Muscle layer of colon (tissue), 2 donors: ENCODE results near the gene NDEL1.

Experiments
- H3K27ac ChIP-seq: one replicate; pipeline ENCODE4 v1.7.0; 2013; ENCODE audit warnings: low read depth, mild to moderate bottlenecking, low read length, moderate library complexity
- H3K27me3 ChIP-seq, 2 donors: one replicate each; pipeline ENCODE4 v1.7.0; 2013; ENCODE audit warnings: low read length in 2 of 2, mild to moderate bottlenecking in 2 of 2; ENCODE audit not compliant: insufficient read depth in 2 of 2, control insufficient read depth in 1 of 2
- H3K36me3 ChIP-seq: one replicate; pipeline ENCODE4 v1.7.0; 2013; ENCODE audit warnings: mild to moderate bottlenecking, low read length; ENCODE audit not compliant: insufficient read depth
- H3K4me1 ChIP-seq: one replicate; pipeline ENCODE4 v1.7.0; 2013; ENCODE audit warnings: mild to moderate bottlenecking, low read length; ENCODE audit not compliant: insufficient read depth
- H3K4me3 ChIP-seq, 2 donors: one replicate each; pipeline ENCODE4 v1.7.0; 2013; ENCODE audit warnings: low read length in 2 of 2, low read depth in 1 of 2, mild to moderate bottlenecking in 1 of 2, moderate library complexity in 1 of 2
- H3K9ac ChIP-seq: one replicate; pipeline ENCODE4 v1.7.0; 2013; ENCODE audit warnings: low read length
- H3K9me3 ChIP-seq: one replicate; pipeline ENCODE4 v1.7.0; 2013; ENCODE audit warnings: mild to moderate bottlenecking, low read length
- donor health status: abdominal sarcoma.
- donor health status: Adenocarcinoma of cecum.

Gene NDEL1

GRCh38 chr17:8470447-8471047, 34.9 kb downstream of the NDEL1 start:
- H3K4me1 ChIP-seq, result peaks cover 17% of the 10 kb centered on the region

GRCh38 chr17:8472663-8473062, 37.0 kb downstream of the NDEL1 start:
- H3K36me3 ChIP-seq, result peaks cover 56% of the 10 kb centered on the region
- H3K9ac ChIP-seq, result no peak overlapping the region
- H3K27ac ChIP-seq, result no peak overlapping the region
- H3K9me3 ChIP-seq, result no peaks in the 10 kb centered on the region
- H3K27me3 ChIP-seq, result no peaks in the 10 kb centered on the region
- H3K4me1 ChIP-seq, result peaks cover 13% of the 10 kb centered on the region
- H3K4me3 ChIP-seq, result no peak overlapping the region

More at GRCh38 chr17:8470447-8471047, 34.9 kb downstream of the NDEL1 start:
- Histone ChIP-seq H3K27ac (no peak overlapping the region), H3K4me3 (no peak overlapping the region), H3K9ac (no peak overlapping the region), H3K9me3 (no peaks in the 10 kb centered on the region), H3K27me3 (no peaks in the 10 kb centered on the region), H3K36me3 (peaks cover 49% of the 10 kb centered on the region)

DNA sequence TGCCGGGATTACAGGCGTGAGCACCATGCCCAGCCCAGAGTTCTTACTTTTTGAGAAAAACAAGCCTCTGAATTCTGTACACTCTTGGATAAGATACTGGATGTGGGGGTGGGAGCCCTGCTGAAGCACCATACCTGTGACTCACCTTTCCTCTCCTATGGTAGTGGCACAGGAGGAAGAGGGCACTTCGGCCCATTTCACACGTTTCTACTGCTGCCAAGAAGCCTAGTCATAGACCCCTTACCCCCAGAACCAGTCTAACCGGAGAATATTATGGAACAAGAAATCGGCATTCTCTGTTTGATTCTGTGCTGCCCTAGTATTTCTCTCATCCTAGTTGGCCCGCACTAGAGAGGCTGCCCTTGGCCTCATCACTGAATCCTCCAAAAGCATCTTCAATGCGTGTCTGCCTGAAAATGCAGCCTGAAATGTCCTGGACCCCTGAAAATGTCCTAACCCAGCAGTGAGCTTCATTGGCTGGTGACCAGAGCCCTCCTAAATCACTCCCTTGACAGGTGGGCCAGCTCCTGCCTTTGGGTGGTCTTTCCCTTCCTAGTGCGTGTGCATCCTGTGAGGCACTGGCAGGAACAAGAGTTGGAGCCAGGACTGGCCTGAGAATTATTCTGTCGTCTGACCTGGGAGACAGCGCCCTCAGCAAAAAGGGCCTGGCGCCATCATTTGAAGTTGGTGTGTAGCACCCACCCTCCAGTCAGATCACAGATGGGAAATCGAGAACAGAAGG, 37.9 kb downstream of the NDEL1 start:
- H3K4me3 ChIP-seq, result no peak overlapping the region
- H3K9ac ChIP-seq, result no peak overlapping the region
- peaks cover 13% of the 10 kb centered on the region for H3K4me1 ChIP-seq
- H3K27ac ChIP-seq, result no peak overlapping the region
- no peaks in the 10 kb centered on the region for H3K9me3 ChIP-seq
- no peaks in the 10 kb centered on the region for H3K27me3 ChIP-seq
- peaks cover 47% of the 10 kb centered on the region for H3K36me3 ChIP-seq

DNA sequence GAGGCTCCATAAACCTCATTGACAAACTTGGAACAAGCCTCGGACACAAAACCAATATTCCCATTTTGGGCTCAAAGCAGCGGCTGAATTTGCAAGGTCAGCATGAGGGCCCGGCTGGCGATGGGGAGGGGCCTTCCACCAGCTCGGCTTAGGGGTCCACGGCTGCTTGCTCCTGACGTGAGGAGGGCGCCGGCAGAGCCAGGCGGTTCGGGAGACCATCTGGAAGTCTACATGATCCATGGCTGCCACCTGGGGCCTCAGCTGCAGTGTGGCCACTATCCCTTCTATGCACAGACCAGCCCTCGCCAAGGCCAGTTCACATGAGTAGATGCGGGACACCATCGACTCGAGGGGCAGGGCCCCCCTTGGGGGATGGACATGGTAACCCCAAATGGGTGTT, 39.1 kb downstream of the NDEL1 start:
- Histone ChIP-seq H3K4me1 (peaks cover 22% of the 10 kb centered on the region), H3K36me3 (peaks cover 45% of the 10 kb centered on the region), H3K27ac (no peak overlapping the region), H3K9ac (no peak overlapping the region), H3K27me3 (no peaks in the 10 kb centered on the region), H3K4me3 (no peak overlapping the region), H3K9me3 (no peaks in the 10 kb centered on the region)

DNA sequence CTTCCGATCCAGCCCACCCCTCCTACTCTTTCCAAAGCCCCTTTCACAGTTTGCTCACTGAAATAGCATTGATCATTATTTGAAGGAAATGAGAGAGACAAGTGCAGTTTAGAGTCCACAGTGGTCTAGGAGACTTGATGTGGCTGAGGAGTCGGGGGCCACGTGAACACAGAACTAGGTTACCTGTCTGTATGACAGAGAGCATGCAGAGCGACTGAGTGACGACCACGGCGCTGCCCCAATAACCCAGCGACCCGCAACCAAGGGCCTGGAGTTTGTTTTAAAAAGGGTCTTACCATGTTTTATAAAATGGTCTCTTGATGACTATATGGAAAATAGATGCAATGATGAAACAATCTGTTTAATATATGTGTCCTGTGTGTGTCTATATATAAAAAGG, 39.5 kb downstream of the NDEL1 start:
- Histone ChIP-seq H3K4me1 (peaks cover 22% of the 10 kb centered on the region), H3K36me3 (peaks cover 45% of the 10 kb centered on the region), H3K27ac (no peak overlapping the region), H3K9me3 (no peaks in the 10 kb centered on the region), H3K9ac (no peak overlapping the region), H3K27me3 (no peaks in the 10 kb centered on the region), H3K4me3 (no peak overlapping the region)

DNA sequence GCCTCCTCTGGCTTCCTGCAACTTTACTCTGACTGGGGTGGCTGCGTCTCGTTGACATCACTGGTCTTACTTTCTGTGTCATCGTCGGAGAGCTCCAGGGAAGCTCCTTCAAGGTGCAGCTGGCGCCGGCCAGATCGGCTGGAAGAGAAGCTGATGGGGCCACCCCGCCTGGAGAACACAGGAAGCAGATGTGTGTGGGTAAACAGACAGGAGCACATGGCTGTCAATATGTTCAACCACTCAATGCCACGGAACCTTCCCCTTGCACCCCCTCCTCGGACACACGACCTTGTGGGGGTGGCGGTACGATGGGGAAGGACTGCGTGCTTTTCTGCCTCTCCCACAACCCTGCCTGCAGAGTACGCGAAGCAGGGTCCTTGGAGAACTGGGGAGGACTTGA, 40.1 kb downstream of the NDEL1 start:
- peaks cover 21% of the 10 kb centered on the region for H3K4me1 ChIP-seq
- H3K27ac ChIP-seq, result no peak overlapping the region
- no peaks in the 10 kb centered on the region for H3K9me3 ChIP-seq
- peaks cover 45% of the 10 kb centered on the region for H3K36me3 ChIP-seq
- H3K9ac ChIP-seq, result no peak overlapping the region
- H3K27me3 ChIP-seq, result no peaks in the 10 kb centered on the region
- H3K4me3 ChIP-seq, result no peak overlapping the region

DNA sequence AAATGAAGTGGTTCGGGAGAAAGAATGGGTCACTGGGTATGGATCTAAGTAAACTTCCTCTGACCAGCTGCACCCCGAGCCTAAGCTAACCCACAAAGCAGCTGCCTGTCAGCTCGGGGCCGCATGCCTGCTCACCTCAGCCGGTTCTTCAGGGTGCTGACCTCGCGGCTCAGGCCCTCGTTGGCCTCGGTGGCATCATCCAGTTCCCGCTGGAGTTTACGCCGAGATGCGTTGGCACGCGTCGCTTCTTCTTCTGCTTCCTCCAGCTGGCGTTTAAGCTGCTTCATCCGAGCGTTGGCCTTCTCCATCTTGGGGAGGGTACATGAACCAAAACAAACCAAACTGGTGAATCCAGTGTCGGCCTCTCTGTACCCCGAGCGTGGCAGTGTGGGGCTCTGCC, 41.1 kb downstream of the NDEL1 start:
- Histone ChIP-seq H3K36me3 (peaks cover 39% of the 10 kb centered on the region), H3K27me3 (no peaks in the 10 kb centered on the region), H3K9me3 (no peaks in the 10 kb centered on the region), H3K4me1 (peaks cover 17% of the 10 kb centered on the region), H3K4me3 (no peak overlapping the region), H3K9ac (no peak overlapping the region), H3K27ac (no peak overlapping the region)

DNA sequence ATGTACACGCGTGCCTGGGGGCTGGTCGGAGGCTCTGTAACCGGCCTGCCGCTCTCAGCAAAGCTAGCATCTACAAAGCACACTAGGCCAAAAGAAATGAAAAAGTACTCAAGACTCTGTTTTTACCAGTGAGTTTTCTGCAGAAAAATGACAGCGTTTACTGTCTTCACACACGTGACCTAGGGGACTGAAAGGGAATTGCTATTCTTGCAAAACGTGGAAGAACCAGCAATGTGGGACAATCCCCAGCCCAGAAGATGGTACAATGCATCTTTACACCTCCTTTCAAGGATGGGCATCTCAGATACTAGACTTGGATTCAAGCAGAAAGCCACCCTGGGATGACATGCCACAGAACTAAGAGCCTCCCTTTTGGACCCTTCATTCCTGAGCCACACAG, 41.5 kb downstream of the NDEL1 start:
- Histone ChIP-seq H3K4me1 (peaks cover 17% of the 10 kb centered on the region), H3K27ac (no peak overlapping the region), H3K36me3 (peaks cover 39% of the 10 kb centered on the region)

DNA sequence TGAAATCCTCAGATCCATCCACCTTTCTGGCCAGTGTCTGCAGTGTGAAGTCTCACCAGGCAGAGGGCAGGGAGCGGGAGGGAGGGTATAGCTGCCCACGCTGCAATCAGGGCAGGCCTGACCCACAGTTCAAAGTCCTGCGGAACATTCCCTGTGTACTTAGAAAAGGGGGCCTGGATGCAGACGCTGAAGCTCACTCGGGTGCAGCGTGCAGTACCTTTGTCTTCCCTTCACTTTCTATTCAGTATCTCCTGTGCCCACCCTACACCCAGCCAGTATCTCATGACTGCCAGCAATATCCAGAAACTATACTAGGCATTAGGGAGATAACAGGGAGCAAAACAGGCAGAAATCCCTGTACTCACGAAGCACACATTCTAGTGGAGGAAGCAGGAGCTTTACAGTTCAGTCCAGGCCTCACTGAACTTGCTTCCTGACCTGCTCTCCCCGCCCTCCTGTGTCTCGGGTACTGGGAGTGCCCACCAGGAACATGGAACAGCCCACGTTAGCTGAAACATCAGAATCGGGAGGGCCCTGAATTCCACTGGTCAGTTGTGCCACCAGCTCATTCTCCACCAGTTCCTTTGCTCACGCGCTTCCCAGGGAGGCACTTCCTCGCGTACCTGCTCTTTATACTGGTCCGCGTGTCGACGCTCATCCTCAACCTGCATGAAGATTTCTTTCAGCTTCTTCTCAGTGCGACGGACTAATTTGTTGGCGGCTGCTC, 42.2 kb downstream of the NDEL1 start:
- H3K4me3 ChIP-seq, result no peak overlapping the region
- peaks cover 46% of the 10 kb centered on the region for H3K36me3 ChIP-seq
- no peak overlapping the region for H3K9ac ChIP-seq
- H3K27ac ChIP-seq, result no peak overlapping the region
- H3K4me1 ChIP-seq, result peaks cover 17% of the 10 kb centered on the region
- H3K9me3 ChIP-seq, result no peaks in the 10 kb centered on the region
- no peaks in the 10 kb centered on the region for H3K27me3 ChIP-seq

More for the DNA sequence above, 41.5 kb downstream of the NDEL1 start:
- Histone ChIP-seq H3K27me3 (no peaks in the 10 kb centered on the region), H3K9me3 (no peaks in the 10 kb centered on the region), H3K9ac (no peak overlapping the region), H3K4me3 (no peak overlapping the region)

GRCh38 chr17:8479431-8479947, 43.8 kb downstream of the NDEL1 start:
- Histone ChIP-seq H3K27ac (peak overlapping the region; percentile 12), H3K9ac (no peak overlapping the region), H3K36me3 (peaks cover 46% of the 10 kb centered on the region), H3K4me1 (peaks cover 17% of the 10 kb centered on the region), H3K4me3 (no peak overlapping the region), H3K9me3 (no peaks in the 10 kb centered on the region), H3K27me3 (no peaks in the 10 kb centered on the region)
